ENCODE results near the gene DIPK1B.
"Not testable (repeated sequence)": the region's sequence is repeated elsewhere in the genome, so short reads cannot be mapped to it uniquely, and the experiment has no call there.

The DIPK1B gene

GRCh38 chr9:136754059-136754572, 41.7 kb downstream of the DIPK1B start:
- DNase-seq (ENCODE audit: low read depth) = no peak

DNA sequence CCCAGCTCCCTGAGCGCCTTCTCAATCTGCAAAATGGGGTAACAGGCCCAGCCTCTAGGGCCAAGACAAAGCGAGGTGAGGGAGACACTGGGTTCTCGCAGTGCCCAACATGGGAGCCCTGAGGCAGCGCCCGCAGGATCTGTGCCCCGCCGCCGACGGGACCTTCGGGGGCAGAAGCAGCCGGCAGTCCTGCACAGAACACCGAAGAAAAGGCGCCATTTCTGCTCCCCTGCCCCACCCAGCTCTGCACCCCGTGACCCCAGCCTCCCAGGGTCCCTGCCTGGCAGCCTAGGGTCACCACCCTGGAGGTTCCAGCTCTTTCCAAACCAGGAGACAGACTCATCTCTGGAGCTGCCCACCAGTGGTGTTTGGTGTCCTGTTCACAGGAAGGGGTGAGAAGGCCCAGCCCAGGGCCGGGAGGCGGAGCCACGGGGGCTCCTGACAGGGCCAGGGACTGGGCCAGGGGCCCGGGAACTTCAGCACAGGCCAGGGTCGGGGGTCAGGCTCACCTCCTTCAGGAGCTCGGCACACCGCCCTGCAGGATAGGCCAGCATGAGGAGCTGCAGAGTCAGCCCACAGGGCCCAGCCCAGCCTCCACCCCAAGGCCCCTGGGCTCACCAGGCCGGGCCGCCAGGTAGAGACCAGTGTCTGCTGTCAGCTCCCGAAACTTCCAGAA, 42.4 kb downstream of the DIPK1B start:
- DNase-seq (ENCODE audit: low read depth) = no peak

GRCh38 chr9:136755302-136756133, 43.1 kb downstream of the DIPK1B start:
- DNase-seq (ENCODE audit: low read depth) = not testable (repeated sequence)

DNA sequence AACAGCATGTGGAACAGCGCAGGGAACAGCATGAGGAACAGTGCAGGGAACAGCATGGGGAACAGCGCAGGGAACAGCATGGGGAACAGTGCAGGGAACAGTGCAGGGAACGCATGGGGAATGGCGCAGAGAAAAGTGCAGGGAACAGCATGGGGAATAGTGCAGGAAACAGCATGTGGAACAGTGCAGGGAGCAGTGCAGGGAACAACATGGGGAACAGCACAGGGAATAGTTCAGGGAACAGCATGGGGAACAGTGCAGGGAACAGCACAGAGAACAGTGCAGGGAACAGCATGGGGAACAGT, 43.7 kb downstream of the DIPK1B start:
- DNase-seq (ENCODE audit: low read depth) = no peak

DNA sequence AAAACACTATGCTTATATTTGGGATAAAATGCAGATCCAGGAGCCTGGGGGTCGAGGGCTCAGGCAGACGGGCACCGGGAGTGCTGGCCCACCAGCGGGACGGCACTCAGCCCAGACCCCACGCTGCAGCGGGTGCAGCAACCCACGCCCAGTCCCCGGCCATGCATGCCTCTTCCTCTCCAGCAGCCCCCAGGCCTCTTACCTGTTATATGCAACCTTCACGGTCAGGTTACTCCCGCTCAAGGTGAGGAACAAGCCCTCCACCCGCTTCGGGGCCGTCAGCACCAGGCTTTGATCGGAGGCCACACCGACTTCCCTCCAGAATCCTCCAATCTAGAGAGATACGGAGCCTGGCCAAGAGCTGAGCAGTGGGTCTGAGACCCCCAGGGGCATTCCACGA, 44.5 kb downstream of the DIPK1B start:
- DNase-seq (ENCODE audit: low read depth) = no peak

DNA sequence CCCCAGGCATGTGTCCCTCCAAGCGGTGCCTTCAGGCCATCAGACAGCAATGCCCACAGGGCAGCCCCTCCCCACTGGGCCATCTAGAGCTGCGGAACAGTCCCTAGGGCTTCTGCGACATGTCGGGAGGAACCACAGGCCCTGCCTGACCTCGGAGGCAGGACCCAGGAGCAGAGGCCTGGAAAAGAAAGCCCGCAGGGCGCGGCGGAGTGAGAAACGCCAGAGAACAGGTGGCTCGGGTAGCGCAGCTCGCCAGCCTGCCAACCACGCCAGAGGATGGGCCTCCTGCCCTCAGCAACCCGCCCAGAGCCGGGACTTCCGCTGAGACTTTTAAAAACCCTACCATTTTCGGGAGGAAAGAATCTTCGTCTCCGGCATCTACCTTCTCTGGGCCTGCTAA, 45.0 kb downstream of the DIPK1B start:
- no peak for DNase-seq (ENCODE audit: low read depth)

DNA sequence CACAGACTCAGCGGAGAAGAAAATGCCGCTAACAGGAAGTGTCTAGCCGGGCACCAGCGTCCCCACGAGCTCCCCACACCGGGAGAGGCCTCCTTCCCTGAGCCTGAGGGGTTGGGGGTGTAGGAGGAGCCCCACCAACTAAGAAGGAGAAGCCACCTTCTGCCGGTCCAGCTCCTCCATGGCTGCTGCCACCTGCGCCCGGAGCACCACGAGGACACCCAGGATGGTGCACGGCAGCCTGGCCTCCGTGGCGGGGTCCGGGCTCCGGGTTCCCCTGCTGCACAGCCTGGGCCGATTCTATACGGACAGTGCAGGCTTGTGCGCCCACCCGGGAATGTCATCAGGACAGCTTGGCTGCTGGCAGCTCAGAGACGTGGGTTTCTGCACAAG, 45.4 kb downstream of the DIPK1B start:
- no peak for DNase-seq (ENCODE audit: low read depth)

- DNase-seq (ENCODE audit: low read depth) = no peak
These were observed 46.6 kb downstream of the DIPK1B start for GRCh38 chr9:136759001-136759400.

DNA sequence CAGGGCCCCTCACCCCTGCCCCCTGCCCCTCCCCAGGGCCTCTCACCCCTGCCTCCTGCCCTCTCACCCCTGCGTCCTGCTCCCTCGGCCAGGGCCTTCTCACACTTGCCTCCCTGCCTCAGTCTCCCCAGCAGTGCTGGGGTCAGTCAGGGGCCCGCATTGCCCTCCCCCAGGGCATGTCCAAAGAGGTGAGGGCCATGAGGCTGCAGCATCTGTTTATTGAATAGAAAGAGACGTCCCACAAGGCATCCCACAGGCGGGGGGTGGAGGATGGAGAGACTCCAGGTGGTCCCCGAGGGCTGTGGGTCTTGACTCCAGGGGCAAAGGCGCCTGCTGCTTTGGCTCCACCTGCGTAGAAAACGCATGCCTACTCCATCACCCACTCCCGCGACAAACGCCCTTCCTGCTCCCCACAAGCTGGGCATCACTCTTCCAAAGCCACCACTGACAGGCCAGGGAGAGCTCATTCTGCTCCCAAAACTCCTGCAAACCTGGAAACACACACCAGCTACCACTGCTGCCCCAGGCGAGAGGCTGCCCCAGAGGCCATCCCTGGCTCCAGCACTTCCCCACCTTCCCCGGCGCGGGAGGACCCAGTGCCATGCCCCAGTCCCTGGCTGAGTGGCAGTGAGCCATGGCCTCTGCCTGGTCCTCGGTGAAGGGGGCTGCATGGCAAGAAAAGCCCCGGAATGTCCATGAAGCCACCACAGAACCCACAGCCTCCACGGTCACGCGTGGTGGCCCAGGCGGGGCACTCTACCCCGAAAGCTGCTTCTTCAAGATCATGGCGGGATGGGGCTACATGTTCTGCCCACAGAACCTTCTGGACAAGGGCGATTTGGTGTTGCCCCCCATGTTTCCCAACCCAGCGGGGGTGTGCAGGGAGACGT, 47.3 kb downstream of the DIPK1B start:
- no peak for DNase-seq (ENCODE audit: low read depth)

GRCh38 chr9:136760424-136760823, 48.1 kb downstream of the DIPK1B start:
- no peak for DNase-seq (ENCODE audit: low read depth)

DNA sequence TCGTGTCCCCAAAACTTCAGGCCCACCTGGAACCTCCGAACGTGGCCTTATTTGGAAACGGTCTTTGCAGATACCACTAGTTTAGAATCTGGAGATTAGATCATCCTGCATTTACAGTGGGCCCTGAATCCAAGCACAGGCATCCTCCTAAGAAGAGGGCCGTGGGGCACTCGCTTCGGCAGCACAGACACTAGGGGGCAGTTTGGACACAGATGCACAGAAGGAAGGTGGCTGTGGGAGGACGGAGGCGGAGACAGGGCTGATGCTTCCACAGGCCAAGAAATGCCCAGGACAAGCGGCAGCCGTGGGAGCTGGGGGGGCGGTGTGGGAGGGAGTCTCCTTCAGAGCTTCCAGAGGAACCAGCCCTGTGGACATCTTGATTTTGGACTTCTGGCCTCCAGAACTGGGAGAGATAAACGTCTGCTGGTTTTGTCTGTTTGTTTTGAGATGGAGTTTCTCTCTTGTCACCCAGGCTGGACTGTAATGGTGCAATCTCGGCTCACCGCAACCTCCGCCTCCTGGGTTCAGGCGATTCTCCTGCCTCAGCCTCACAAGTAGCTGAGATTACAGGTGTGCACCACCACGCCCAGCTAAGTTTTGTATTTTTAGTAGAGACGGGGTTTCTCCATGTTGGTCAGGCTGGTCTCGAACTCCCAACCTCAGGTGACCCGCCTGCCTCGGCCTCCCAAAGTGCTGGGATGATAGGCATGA, 48.6 kb downstream of the DIPK1B start:
- not testable (repeated sequence) for DNase-seq (ENCODE audit: low read depth)

DNA sequence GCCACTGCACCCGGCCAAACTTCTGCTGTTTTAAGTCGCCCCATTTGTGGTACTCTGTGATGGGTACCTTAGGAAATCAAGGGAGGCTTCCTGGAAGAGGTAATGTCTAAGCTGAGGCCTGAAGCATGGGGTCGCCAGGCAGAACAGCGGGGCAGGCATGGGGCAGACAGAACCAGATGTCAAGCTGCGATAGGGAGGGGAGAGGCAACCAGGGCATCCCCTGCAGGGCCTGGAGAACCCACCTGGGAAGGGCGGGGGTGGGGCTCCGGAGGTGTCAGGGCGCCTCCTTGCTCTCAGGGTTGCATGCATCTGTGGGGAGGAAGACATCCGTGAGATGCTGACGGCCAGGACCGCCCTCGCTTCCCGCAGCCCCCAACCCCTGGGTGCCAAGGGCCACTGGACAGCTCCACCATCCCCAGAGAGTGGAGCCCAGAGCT, 49.2 kb downstream of the DIPK1B start:
- DNase-seq (ENCODE audit: low read depth) = no peak

GRCh38 chr9:136762221-136762691, 49.9 kb downstream of the DIPK1B start:
- DNase-seq (ENCODE audit: low read depth) = no peak

GRCh38 chr9:136762915-136763648, 50.7 kb downstream of the DIPK1B start:
- DNase-seq (ENCODE audit: low read depth) = no peak

DNA sequence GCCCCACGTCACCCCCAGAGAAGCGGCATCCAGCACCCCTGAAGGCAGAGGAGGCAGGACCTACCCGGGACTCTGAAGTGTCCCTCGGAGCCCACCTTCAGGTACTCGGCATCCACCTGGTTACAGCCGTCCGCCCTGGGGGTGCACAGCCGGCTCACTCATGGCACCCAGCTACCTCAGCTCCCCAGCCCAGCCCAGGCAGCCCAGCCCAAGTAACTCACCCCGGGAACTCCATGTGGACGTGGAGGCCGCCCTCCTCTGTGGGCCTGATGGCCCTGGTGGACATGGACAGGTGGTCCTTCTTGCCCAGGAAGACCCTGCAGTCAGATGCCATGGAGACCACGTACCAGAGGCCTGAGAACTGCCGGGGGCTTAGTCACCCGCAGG, 51.3 kb downstream of the DIPK1B start:
- no peak for DNase-seq (ENCODE audit: low read depth)

DNA sequence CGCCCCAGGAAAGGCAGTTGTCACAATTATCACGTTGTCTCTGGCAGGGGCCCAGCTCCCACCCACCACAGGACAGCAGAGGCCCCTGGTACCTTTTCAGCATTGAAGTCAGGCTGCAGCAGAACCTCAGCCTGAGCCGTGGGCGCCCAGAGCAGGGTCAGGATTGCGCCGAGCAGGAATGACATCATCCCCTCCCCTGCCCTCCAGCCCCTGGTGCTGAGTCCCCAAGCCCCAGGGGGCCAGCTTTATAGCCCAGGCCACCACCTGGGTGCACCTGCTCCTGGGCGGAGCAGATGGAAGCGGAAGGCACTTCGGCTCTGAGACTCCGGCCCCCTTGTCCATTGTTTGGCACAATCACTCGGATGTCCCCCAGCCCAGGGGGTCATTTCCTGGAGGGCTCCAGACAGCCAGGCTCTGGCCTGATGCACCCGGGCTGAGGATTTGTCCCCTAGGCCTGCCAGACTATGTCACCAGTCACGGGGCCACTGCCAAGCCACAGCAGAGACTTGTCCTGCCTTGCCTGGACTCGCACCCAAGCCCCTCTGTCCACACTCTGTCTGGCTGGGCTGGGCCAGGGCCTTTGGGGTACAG, 52.0 kb downstream of the DIPK1B start, which contains the start of gene LCN15:
Gene LCN15, minus strand, starts transcription at position 218 of the 591 bp plus-strand sequence. Its CDS starts 30 bp downstream, at position 188.
- DNase-seq (ENCODE audit: low read depth) = no peak

GRCh38 chr9:136765041-136765440, 52.7 kb downstream of the DIPK1B start:
- no peak for DNase-seq (ENCODE audit: low read depth)

GRCh38 chr9:136765745-136766409, 53.5 kb downstream of the DIPK1B start:
- DNase-seq (ENCODE audit: low read depth) = not testable (repeated sequence)

DNA sequence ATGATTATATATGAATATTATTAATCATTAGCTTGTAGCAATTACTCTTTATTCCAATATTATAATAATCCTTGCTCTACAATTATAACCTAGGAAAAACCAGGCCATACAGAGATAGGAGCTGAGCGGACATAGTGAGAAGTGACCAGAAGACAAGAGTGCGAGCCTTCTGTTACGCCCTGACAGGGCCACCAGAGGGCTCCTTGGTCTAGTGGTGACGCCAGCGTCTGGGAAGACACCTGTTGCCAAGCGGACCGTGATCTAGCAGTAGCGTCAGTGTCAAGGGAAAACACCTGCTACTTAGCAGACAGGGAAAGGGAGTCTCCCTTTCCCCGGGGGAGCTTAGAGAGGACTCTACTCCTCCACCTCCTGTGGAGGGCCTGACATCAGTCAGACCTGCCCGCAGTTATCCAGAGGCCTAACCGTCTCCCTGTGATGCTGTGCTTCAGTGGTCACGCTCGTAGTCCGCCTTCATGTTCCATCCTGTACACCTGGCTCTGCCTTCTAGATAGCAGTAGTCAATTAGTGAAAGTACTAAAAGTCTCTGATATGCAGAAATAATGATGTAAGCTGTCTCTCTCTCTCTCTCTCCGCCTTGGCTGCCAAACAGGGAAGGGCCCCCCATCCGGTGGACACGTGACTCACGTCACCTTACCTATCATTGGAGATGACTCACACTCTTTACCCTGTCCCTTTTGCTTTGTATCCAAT, 54.2 kb downstream of the DIPK1B start:
- not testable (repeated sequence) for DNase-seq (ENCODE audit: low read depth)
